AG04450 (cell line): ENCODE measurements around the gene OSBPL8. TPM values are rescaled to one million over a fixed set of nuclear protein-coding genes. Genes with fewer than 3 reads are reported as not detected.

Source experiments
- CTCF ChIA-PET: fragments of 300-600, 350-600 bp; formaldehyde crosslinking; extraction: SDS; loops from one replicate; lab custom pipeline; 2022; ENCODE audit warnings: antibody characterized with exemption, inconsistent platforms; lab: Charles Lee
- POLR2A ChIA-PET: fragments of 350-600 bp; formaldehyde crosslinking; extraction: SDS; loops from one replicate; lab custom pipeline; 2021; ENCODE audit warnings: antibody characterized with exemption, inconsistent platforms; lab: Yijun Ruan, JAX
- DNase-seq: peaks from one replicate; pipeline ENCODE4 v3.0.0-alpha.2; 2011; ENCODE audit warnings: low read depth, low spot score
- H3K27ac ChIP-seq: one replicate; pipeline ENCODE4 v1.5.1; 2012; ENCODE audit warnings: low read depth, low read length, control low read depth
- H3K27me3 ChIP-seq: one replicate; pipeline ENCODE4 v1.6.0; 2012; ENCODE audit warnings: low read length; ENCODE audit not compliant: control insufficient read depth, insufficient read depth
- H3K4me3 ChIP-seq: 2 replicates; pipeline ENCODE4 v1.5.1; 2011; ENCODE audit warnings: mild to moderate bottlenecking, low read depth, low read length, control low read depth
- H3K9me3 ChIP-seq: 2 replicates; pipeline ENCODE4 v1.5.1; 2012; ENCODE audit warnings: low read length; ENCODE audit not compliant: control insufficient read depth, insufficient read depth
- CTCF ChIP-seq: IDR thresholded peaks from 2 replicates; pipeline ENCODE4 v1.5.1; 2011; ENCODE audit warnings: low read depth, low read length, control low read depth, inconsistent platforms
- polyA plus RNA-seq: library from polyadenylated mRNA; depleted of rRNA; stranded (reverse); fragments of >200 nt; gene quantifications from 2 replicates; pipeline ENCODE4 v1.2.3, GENCODE V29; 2011

OSBPL8 gene
- polyA plus RNA-seq, 1 experiment, result 64.5 TPM

GRCh38 chr12:76317976-76318375 is 241.6 kb downstream of the OSBPL8 start:
- no peak for TF ChIP-seq CTCF
- Histone ChIP-seq H3K9me3 (no peaks in the 10 kb centered on the region), H3K4me3 (no peak overlapping the region), H3K27me3 (no peaks in the 10 kb centered on the region), H3K27ac (no peak overlapping the region)
- CTCF ChIA-PET, result no interaction called here
- no peak for DNase-seq
- POLR2A ChIA-PET, result no interaction called here

- ChIA-PET CTCF (no interaction called here), POLR2A (no interaction called here)
- no peak for DNase-seq
- Histone ChIP-seq H3K27me3 (no peaks in the 10 kb centered on the region), H3K9me3 (no peaks in the 10 kb centered on the region), H3K4me3 (no peak overlapping the region), H3K27ac (no peak overlapping the region)
- TF ChIP-seq CTCF, result no peak
These were observed 243.1 kb downstream of the OSBPL8 start for GRCh38 chr12:76316468-76316867.

DNA sequence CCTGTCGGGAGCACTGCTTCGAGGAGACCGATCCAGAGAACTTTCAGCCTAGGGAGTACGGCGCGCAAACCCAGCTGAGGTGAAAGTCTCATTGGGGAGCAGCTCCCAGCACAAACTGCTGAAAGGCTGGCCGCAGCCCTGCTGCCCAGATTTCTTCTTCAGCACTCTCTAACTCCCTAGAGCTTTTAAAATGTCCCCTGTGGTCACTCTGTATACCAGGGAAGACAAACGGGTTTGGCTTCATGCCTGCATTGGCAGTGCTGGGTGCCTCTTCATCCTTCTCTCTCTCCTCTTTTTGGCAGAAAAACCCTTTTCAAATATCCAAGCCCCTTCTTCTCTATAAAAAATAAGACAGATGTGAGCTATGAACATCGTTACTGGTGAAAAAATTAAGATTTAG is 246.3 kb downstream of the OSBPL8 start:
- Histone ChIP-seq H3K27ac (no peak overlapping the region), H3K4me3 (no peak overlapping the region), H3K9me3 (no peaks in the 10 kb centered on the region; the same call in 1 of the 2 replicates), H3K27me3 (no peaks in the 10 kb centered on the region)
- no peak for DNase-seq
- CTCF ChIA-PET, result interaction anchor here (1.0 kb wide), 1 partner anchor 277 kb away, joined by 9 read pairs; no protein-coding TSS in a partner anchor
- POLR2A ChIA-PET, result no interaction called here
- TF ChIP-seq CTCF, result no peak

GRCh38 chr12:76312315-76312714 is 247.3 kb downstream of the OSBPL8 start:
- Histone ChIP-seq H3K27me3 (no peaks in the 10 kb centered on the region), H3K27ac (no peak overlapping the region), H3K9me3 (no peaks in the 10 kb centered on the region; the same call in 1 of the 2 replicates), H3K4me3 (no peak overlapping the region)
- no peak for TF ChIP-seq CTCF
- POLR2A ChIA-PET, result no interaction called here
- CTCF ChIA-PET, result interaction anchor here (1.0 kb wide), 1 partner anchor 276 kb away, joined by 9 read pairs; no protein-coding TSS in a partner anchor
- DNase-seq, result no peak

DNA sequence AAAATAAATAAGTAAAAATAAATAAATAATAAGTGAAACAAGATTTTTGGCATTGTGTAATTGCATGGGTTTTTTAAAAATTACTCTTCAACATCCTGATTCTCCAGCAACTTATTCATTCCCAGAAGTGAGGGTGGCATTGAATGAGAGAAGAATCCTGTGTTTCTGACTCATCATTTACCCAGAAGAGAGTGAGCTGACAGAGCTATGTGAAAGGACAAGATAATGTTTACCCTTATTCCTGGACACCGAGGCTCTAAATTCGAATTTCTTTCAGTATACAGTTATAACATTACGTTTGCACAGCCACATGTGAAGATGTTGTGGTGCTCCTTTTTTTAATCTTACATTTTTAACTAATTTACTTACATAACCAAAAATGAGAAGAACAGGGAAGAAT is 247.8 kb downstream of the OSBPL8 start:
- TF ChIP-seq CTCF, result no peak
- no peak overlapping the region for H3K27ac ChIP-seq
- ChIA-PET CTCF (no interaction called here), POLR2A (no interaction called here)
- no peaks in the 10 kb centered on the region for H3K27me3 ChIP-seq
- no peak for DNase-seq
- no peaks in the 10 kb centered on the region; the same call in 1 of the 2 replicates for H3K9me3 ChIP-seq
- no peak overlapping the region for H3K4me3 ChIP-seq
